Amniotic stem cell (primary cell): Measurements from ENCODE around the gene PARD3B.

Experiments
- DNase-seq: peaks from one replicate; lab custom pipeline; 2025; lab: John Stamatoyannopoulos, UW

Gene PARD3B

GRCh38 chr2:204842068-204842467 is 296.8 kb downstream of the PARD3B start:
- no peak for DNase-seq

- peak; percentile 71 for DNase-seq
These were observed 297.6 kb downstream of the PARD3B start for GRCh38 chr2:204842661-204843485.

- no peak for DNase-seq
These were observed 301.2 kb downstream of the PARD3B start for GRCh38 chr2:204846471-204846870.

- DNase-seq = no peak
These were observed 304.6 kb downstream of the PARD3B start for GRCh38 chr2:204849892-204850291.

DNA sequence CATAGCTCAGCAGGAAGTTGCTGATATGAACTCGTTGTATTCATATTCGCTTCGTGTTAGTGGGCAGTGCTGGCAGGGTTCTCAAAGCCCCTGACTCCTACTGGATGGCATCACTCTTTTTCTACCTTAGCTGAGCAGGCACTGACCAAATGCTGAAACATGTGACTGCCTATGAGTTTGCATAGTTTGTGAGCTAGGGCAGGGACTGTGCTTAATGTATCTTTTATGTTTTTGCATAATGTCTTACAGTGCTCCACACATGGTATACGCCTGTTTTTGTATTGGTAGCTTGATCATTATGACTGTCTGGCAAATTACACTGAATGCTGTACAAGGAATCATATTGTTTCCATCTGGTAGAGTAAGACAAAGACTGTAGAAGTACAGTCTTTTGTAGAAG is 305.3 kb downstream of the PARD3B start:
- no peak for DNase-seq

DNA sequence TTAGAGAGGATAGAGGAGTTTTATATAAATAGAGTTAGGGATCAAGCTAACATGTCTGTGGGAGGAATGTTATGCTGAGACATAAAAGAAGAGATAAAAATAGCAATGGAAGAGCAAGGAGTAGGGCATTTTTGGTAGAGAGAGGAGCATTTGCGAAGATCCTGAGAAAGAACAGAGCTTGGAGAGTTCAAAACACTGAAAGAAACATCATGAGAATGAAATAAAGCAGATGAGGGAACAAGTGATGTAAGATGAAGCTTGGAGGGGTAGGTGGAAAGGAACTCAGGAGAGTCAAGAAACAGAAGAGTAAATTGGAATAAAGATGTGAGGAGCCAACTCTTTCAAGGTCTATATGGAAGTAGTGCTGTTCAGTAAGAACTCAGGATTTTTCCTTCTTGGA is 308.6 kb downstream of the PARD3B start:
- DNase-seq = no peak

DNA sequence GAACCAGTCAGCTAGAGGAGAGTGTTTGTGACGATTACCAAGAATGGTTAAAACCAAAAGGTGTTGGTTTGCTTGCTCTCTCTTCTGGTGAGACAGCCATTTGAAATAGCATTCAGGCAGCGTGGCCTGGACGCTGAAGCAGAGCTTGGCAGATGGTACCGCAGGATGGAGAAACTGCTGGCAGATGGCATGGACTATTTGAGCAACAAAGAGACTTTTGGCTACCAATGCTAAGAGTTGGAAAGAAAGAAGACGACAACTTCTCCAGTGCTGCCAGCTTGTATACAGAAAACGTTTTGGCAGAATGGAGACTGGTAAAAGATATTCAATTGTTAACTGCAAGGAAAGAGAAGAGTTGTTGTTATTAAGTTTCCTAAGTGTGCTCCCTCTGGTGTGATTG is 315.0 kb downstream of the PARD3B start:
- no peak for DNase-seq

DNA sequence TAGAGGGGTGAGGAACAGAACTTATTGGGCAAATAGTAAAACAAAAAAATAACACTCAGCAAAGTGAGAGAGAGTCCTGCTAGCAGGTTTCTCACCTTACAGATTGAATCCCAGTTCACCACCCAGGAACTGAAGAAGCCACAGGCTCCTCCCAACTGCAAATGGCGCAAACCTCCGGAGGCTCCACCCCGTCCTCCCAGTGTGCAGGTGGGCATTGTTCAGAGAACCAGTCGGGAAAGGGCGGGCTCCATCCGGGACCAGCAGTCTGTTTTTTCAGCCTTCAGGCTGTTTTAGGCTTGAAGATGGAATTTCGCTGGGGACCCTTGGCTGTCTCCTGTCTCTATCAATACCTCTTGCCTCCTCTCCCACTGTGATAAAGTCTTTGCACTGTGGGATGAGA is 317.5 kb downstream of the PARD3B start:
- no peak for DNase-seq

DNA sequence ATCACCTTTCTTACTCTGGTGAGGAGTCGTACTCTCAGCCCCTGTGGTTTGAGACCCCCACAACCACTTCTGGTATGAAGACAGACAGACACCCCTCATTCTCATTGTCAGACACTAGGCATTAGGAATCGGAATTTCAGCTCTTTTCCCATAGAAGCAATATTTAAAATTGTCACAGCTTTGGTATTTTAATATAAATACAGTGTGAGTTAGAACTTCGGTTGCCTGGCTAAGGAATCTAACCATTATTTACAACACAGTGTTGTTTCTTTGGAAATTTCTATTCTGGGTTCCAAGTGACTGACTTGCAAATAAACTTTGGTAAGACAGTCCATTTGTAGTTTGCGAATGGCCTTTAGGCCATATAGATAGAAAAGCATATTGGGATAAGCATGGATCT is 318.1 kb downstream of the PARD3B start:
- DNase-seq = no peak

DNA sequence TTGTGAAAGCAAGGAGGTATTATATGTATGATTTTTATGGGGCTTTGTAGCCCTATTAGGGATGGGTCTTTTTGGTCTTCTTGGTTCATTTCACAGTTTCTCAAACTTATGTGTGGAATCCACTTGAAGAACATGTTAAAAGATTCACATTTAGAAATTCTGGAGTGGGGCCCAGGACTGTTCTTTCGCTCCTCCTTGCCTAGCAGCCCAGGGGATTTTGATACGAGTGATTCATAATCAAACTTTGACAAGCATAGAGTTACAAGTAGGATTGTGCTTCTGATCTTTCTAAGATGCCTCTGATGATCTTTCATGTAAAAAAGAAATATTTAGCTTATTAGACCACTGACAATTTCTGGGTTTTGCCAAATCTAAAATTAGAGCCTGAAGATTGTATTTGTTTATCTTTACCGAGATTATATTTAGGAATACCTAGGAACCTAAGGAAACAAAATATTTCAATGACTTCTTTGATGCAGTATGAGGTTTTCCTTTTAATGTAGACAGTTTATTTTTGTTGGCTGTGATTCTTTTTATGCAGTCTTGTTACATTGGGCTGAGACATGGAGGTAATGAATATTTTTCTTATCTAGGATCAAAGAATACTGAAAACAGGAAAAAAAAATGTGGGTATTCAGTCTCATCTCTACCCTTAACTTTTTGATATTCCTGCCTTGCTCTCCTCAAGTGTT is 324.0 kb downstream of the PARD3B start:
- no peak for DNase-seq

GRCh38 chr2:204870053-204870452 is 324.8 kb downstream of the PARD3B start:
- no peak for DNase-seq

DNA sequence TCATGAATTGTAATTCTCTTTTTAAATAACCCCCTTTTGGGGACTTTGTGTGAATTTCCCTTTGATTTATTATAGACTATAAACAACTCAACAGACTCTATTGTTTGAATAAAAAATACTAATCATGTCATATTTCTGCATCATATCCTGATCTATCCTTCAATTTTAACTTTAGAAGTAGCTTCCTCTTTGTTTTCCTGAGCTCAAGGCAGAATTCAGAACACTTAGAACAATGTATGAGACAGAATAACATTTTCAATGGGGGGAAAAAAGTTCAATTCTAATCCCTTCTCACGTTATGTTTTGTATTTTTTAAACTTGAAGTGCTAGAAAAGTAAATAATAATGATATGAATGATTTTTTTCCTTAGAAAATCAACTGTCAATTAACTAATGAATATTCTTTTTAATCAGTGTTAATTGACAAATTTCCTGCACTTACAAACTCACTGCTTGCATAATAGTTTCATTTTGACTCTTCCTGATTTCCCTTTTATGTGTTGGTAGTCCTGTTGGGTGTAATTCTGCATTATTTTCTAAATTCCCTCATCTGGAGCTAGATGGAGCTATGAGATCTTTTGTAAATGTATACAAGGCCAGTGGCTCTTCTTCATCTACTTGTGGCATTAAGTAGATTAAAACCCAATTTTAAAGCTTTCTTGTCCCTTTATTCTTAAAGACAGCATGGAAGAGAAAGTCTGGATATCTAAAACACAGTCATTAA is 326.1 kb downstream of the PARD3B start:
- peak; percentile 11 for DNase-seq

GRCh38 chr2:204876311-204876710 is 331.0 kb downstream of the PARD3B start:
- DNase-seq = no peak

- DNase-seq = no peak
These were observed 332.4 kb downstream of the PARD3B start for GRCh38 chr2:204877691-204878090.

- DNase-seq = no peak
These were observed 335.7 kb downstream of the PARD3B start for GRCh38 chr2:204880928-204881327.

- no peak for DNase-seq
These were observed 336.4 kb downstream of the PARD3B start for GRCh38 chr2:204881655-204882054.

DNA sequence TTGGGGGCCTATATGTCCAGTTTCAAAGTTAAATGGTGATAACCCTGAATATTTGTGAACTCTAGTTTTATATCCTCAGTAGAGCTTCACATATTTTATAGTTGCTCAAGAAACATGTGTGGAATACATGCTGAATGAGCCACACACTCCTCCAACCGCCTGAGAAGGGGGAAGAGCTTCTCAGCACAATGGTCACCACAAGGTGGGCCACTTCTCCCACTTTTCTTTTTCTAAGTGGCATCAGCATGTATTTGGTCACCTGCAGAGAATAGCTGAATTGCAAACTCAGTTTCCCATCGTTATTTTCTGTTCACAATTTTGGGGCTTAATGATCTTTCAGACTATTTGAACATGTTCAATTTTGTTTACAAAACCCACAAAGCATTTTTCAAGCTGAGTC is 340.5 kb downstream of the PARD3B start:
- no peak for DNase-seq

- no peak for DNase-seq
These were observed 341.4 kb downstream of the PARD3B start for GRCh38 chr2:204886713-204887112.

GRCh38 chr2:204888222-204888621 is 342.9 kb downstream of the PARD3B start:
- DNase-seq = no peak

DNA sequence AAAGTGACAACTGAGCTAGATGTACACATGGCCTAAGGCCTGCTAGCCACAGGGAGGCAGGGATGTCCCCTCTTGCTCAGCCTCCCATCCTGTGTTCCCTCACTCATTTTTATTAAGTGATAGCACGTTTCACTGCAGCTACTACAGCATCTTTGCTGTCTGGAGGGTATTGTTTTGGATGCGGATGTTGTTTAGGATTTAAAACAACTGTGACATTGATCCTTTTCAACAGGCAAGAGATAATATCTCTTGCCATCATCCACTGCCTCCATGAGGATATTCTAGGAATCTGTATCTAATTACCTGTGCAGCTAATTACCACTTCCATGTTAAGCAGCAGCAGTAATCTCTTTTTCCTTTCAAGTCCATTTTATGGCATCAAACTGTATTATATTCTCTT is 345.4 kb downstream of the PARD3B start:
- no peak for DNase-seq

DNA sequence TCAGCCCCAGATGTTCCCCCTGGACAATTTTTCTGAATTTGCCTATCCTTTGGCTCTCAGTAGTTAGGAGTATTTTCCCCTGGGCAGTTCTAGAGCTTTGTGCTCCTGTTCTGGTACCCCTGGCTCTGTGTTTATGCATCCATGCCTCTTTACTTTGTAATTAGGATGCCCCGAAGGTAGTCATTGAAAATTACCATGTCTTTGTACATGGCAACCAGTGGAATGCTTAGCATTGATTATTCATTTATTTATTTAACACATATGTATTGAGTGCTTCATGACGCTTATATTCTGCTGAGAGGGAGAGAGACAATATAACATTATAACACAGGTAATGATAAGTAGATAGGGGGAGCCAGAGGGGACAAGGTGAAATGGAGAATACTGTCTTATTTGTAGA is 346.5 kb downstream of the PARD3B start:
- DNase-seq = no peak

- peak; percentile 6 for DNase-seq
These were observed 347.4 kb downstream of the PARD3B start for GRCh38 chr2:204892506-204893255.
